H9 (cell line): ENCODE data around the gene HIPK2. TPM values are rescaled to one million over a fixed set of nuclear protein-coding genes. Genes with fewer than 3 reads are reported as not detected.

ENCODE experiments used
- DNase-seq: peaks from one replicate; pipeline ENCODE4 v3.0.0-alpha.2; 2017
- H2AFZ ChIP-seq: one replicate; pipeline ENCODE4 v1.6.1; 2013; ENCODE audit warnings: mild to moderate bottlenecking, low read length, control low read depth, moderate library complexity
- H2AK5ac ChIP-seq: 2 replicates; pipeline ENCODE4 v1.6.1; 2013; ENCODE audit warnings: low read length, control low read depth, mixed read lengths; ENCODE audit not compliant: insufficient read length
- H2BK120ac ChIP-seq: one replicate; pipeline ENCODE4 v1.6.1; 2013; ENCODE audit warnings: low read depth, mild to moderate bottlenecking, low read length, control low read depth, inconsistent platforms; ENCODE audit not compliant: poor library complexity, severe bottlenecking
- H2BK12ac ChIP-seq: 2 replicates; pipeline ENCODE4 v1.6.1; 2013; ENCODE audit warnings: low read length, control low read depth, mixed read lengths, low read depth; ENCODE audit not compliant: insufficient read length
- H2BK15ac ChIP-seq: 2 replicates; pipeline ENCODE4 v1.6.1; 2013; ENCODE audit warnings: low read depth, low read length, control low read depth
- H2BK20ac ChIP-seq: one replicate; pipeline ENCODE4 v1.6.1; 2013; ENCODE audit warnings: low read depth, mild to moderate bottlenecking, low read length, control low read depth, inconsistent platforms; ENCODE audit not compliant: poor library complexity, severe bottlenecking
- H2BK5ac ChIP-seq: 2 replicates; pipeline ENCODE4 v1.6.1; 2013; ENCODE audit warnings: low read length, control low read depth, mixed read lengths; ENCODE audit not compliant: insufficient read length
- H3K14ac ChIP-seq: 2 replicates; pipeline ENCODE4 v1.6.1; 2013; ENCODE audit warnings: low read length, control low read depth; ENCODE audit not compliant: insufficient read depth
- H3K18ac ChIP-seq: 2 replicates; pipeline ENCODE4 v1.6.1; 2013; ENCODE audit warnings: low read depth, mild to moderate bottlenecking, mixed read lengths, low read length, control low read depth; ENCODE audit not compliant: insufficient read length
- H3K23ac ChIP-seq: 2 replicates; pipeline ENCODE4 v1.6.1; 2013; ENCODE audit warnings: low read length, control low read depth, mixed read lengths, low read depth; ENCODE audit not compliant: insufficient read length
- H3K23me2 ChIP-seq: 2 replicates; pipeline ENCODE4 v1.6.1; 2013; ENCODE audit warnings: low read depth, mild to moderate bottlenecking, mixed read lengths, low read length, control low read depth; ENCODE audit not compliant: insufficient read length, poor library complexity, severe bottlenecking
- H3K27ac ChIP-seq: 2 replicates; pipeline ENCODE4 v1.5.1; 2013; ENCODE audit warnings: low read length, control low read depth, mixed read lengths, low read depth; ENCODE audit not compliant: insufficient read length
- H3K27me3 ChIP-seq: 2 replicates; pipeline ENCODE4 v1.6.1; 2013; ENCODE audit warnings: low read length, control low read depth, inconsistent platforms; ENCODE audit not compliant: insufficient read depth
- H3K4ac ChIP-seq: 2 replicates; pipeline ENCODE4 v1.6.1; 2013; ENCODE audit warnings: low read depth, mild to moderate bottlenecking, control low read depth, inconsistent platforms, low read length, moderate library complexity
- H3K4me1 ChIP-seq: 2 replicates; pipeline ENCODE4 v1.6.1; 2013; ENCODE audit warnings: low read length, control low read depth, inconsistent platforms; ENCODE audit not compliant: insufficient read depth
- H3K4me2 ChIP-seq: 2 replicates; pipeline ENCODE4 v1.6.1; 2013; ENCODE audit warnings: low read length, control low read depth, mixed read lengths; ENCODE audit not compliant: insufficient read length, insufficient read depth
- H3K56ac ChIP-seq: 2 replicates; pipeline ENCODE4 v1.6.1; 2013; ENCODE audit warnings: low read depth, mild to moderate bottlenecking, mixed read lengths, low read length, control low read depth; ENCODE audit not compliant: insufficient read length
- H3K79me1 ChIP-seq: 2 replicates; pipeline ENCODE4 v1.6.1; 2013; ENCODE audit warnings: low read depth, mild to moderate bottlenecking, moderate library complexity, low read length, control low read depth, inconsistent platforms; ENCODE audit not compliant: insufficient read depth, poor library complexity, severe bottlenecking
- H3K79me2 ChIP-seq: 2 replicates; pipeline ENCODE4 v1.6.1; 2013; ENCODE audit warnings: low read length, control low read depth, inconsistent platforms; ENCODE audit not compliant: insufficient read depth
- H3K9ac ChIP-seq: 2 replicates; pipeline ENCODE4 v1.6.1; 2013; ENCODE audit warnings: low read length, control low read depth, mixed read lengths; ENCODE audit not compliant: insufficient read length; ENCODE audit errors: extremely low read depth
- H3K9me3 ChIP-seq: one replicate; pipeline ENCODE4 v1.6.1; 2013; ENCODE audit warnings: low read depth, low read length, inconsistent platforms; ENCODE audit not compliant: control insufficient read depth
- H3T11ph ChIP-seq: one replicate; pipeline ENCODE4 v1.6.1; 2013; ENCODE audit warnings: mild to moderate bottlenecking, low read length, control low read depth, inconsistent platforms
- H4K20me1 ChIP-seq: one replicate; pipeline ENCODE4 v1.6.1; 2013; ENCODE audit not compliant: control insufficient read depth, insufficient read length, insufficient read depth
- H4K5ac ChIP-seq: 2 replicates; pipeline ENCODE4 v1.6.1; 2013; ENCODE audit warnings: low read depth, mild to moderate bottlenecking, mixed read lengths, low read length, control low read depth; ENCODE audit not compliant: insufficient read length
- H4K8ac ChIP-seq: replicated peaks from 2 replicates; pipeline ENCODE4 v1.6.1; 2013; ENCODE audit warnings: low read length, control low read depth, mixed read lengths, low read depth; ENCODE audit not compliant: insufficient read length
- H4K91ac ChIP-seq: 2 replicates; pipeline ENCODE4 v1.6.1; 2013; ENCODE audit warnings: low read depth, mild to moderate bottlenecking, moderate library complexity, mixed read lengths, low read length, control low read depth; ENCODE audit not compliant: insufficient read length
- H3K27ac Mint-ChIP-seq, 3 experiments: 2 replicates in 2 of 3; 3 replicates in 1 of 3; pipeline ENCODE4 v1.8.0; 2020 to 2021; ENCODE audit warnings: mixed read lengths in 3 of 3, mild to moderate bottlenecking in 1 of 3, moderate library complexity in 1 of 3
- H3K27me3 Mint-ChIP-seq: 2 replicates; pipeline ENCODE4 v1.8.0; 2021; ENCODE audit warnings: low read depth, mild to moderate bottlenecking, moderate library complexity, mixed read lengths
- H3K36me3 Mint-ChIP-seq, 3 experiments: 2 replicates in 2 of 3; 3 replicates in 1 of 3; pipeline ENCODE4 v1.8.0; 2020 to 2021; ENCODE audit warnings: low read depth in 3 of 3, mixed read lengths in 3 of 3; ENCODE audit not compliant: insufficient read depth in 1 of 3
- H3K4me1 Mint-ChIP-seq, 2 experiments: 2 replicates each; pipeline ENCODE4 v1.8.0; 2020; ENCODE audit warnings: mixed read lengths in 2 of 2
- H3K4me3 Mint-ChIP-seq, 2 experiments: 2 replicates in 1 of 2; 3 replicates in 1 of 2; pipeline ENCODE4 v1.8.0; 2020 to 2021; ENCODE audit warnings: mild to moderate bottlenecking in 2 of 2, mixed read lengths in 2 of 2, moderate library complexity in 1 of 2
- H3K9me3 Mint-ChIP-seq, 2 experiments: 2 replicates in 1 of 2; 3 replicates in 1 of 2; pipeline ENCODE4 v1.8.0; 2020; ENCODE audit warnings: mild to moderate bottlenecking in 2 of 2, mixed read lengths in 2 of 2, moderate library complexity in 1 of 2
- CTCF ChIP-seq: fragments of 200-600 bp; sonication (generic); conservative IDR thresholded peaks from 3 replicates; pipeline ENCODE4 v1.8.0; 2021; ENCODE audit warnings: antibody characterized with exemption, mild to moderate bottlenecking
- WGBS: extraction: QIAGEN DNeasy Blood & Tissue Kit; methylation state at CpG from one replicate; pipeline ENCODE4 v1.1.7; 2013; ENCODE audit warnings: missing lambda C conversion rate, low lambda C conversion rate, mixed read lengths; ENCODE audit not compliant: insufficient read length; ENCODE audit errors: extremely low coverage; 5-methylcytosine and 5-hydroxymethylcytosine counted together
- total RNA-seq: library from RNA; stranded (reverse); gene quantifications from 2 replicates; pipeline ENCODE4 v1.2.1, GENCODE V29; 2021

Gene HIPK2
- total RNA-seq, 1 experiment from 2014 or later = 21.9 TPM

DNA sequence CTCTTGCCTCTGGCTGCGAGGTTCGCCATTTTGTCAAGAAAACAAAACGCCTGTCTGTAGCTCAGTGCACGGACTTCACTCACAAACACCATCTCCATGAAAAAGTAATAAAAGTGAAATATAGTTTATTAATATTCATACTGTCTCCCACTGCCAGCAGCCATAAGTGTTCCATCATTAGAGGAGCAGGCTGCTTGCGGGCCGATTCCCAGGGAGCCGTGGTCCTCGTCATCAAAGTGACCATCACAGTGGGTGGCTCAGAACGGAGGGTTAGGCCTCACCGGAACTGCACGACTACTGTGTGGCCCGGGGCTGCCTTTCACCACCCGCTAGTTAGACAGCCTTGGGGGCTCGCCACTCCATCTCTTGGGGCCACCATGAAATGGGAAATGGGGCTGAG is 82.7 kb downstream of the HIPK2 start:
- no peak overlapping the region for H3K4ac ChIP-seq
- no peak for DNase-seq
- H3K4me3 Mint-ChIP-seq = no peak overlapping the region
- no peak overlapping the region for H3K9ac ChIP-seq
- H3K23me2 ChIP-seq = no peaks in the 10 kb centered on the region
- H3K27ac Mint-ChIP-seq = no peak overlapping the region
- no peaks in the 10 kb centered on the region for H3K4me1 ChIP-seq
- H4K5ac ChIP-seq = no peak overlapping the region
- no peaks in the 10 kb centered on the region for H3K9me3 ChIP-seq
- H3K14ac ChIP-seq = no peak overlapping the region
- no peaks in the 10 kb centered on the region; the same call in 1 of the 2 replicates for H3K27me3 Mint-ChIP-seq
- no peak overlapping the region for H2BK15ac ChIP-seq
- H4K20me1 ChIP-seq = no peaks in the 10 kb centered on the region
- no peak overlapping the region for H3K18ac ChIP-seq
- no peak for TF ChIP-seq CTCF
- peaks cover 16 to 23% of the 10 kb centered on the region in 2 experiments for H3K4me1 Mint-ChIP-seq
- H3K79me2 ChIP-seq = no peaks in the 10 kb centered on the region
- no peak overlapping the region for H3K23ac ChIP-seq
- no peaks in the 10 kb centered on the region for H3K79me1 ChIP-seq
- no peak overlapping the region for H2BK20ac ChIP-seq
- H3K27me3 ChIP-seq = no peaks in the 10 kb centered on the region
- no peak overlapping the region for H3K27ac ChIP-seq
- no peak overlapping the region for H2BK5ac ChIP-seq
- H3K36me3 Mint-ChIP-seq = no peaks in the 10 kb centered on the region
- no peak overlapping the region for H4K8ac ChIP-seq
- WGBS = no CpG with 5 or more reads among the region's 14 CpGs
- no peak overlapping the region for H3K4me2 ChIP-seq
- H3K9me3 Mint-ChIP-seq = no peaks in the 10 kb centered on the region
- no peak overlapping the region for H2AFZ ChIP-seq
- no peak overlapping the region for H2BK120ac ChIP-seq
- no peak overlapping the region for H4K91ac ChIP-seq
- H2BK12ac ChIP-seq = no peak overlapping the region
- no peak overlapping the region for H2AK5ac ChIP-seq
- no peak overlapping the region for H3T11ph ChIP-seq
- no peak overlapping the region for H3K56ac ChIP-seq
